ENCODE results near the gene DOK6. TPM values are rescaled to one million over a fixed set of nuclear protein-coding genes. Genes with fewer than 3 reads are reported as not detected.

The DOK6 gene
- total RNA-seq, 1 donor from 2014 or later, result 9.6 TPM

DNA sequence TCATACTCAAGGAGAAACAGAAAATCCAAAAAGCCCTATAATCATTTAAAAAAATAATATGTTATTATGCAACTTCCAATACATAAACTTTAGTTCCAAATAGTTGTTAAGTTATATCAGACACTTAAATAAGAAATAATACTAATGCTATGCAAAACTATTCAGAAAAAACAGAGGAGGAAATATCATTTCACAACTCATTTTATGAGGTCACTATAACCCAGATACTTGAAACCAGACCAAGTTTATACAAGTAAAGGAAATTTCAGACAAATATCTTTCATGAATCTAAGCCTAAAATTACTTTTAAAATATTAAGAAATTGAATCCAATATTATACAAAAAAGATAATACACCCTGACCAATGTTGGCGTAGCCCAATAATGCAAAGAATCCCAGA lies 286.2 kb downstream of the DOK6 start:
- no peak for DNase-seq (ENCODE audit: low spot score)

DNA sequence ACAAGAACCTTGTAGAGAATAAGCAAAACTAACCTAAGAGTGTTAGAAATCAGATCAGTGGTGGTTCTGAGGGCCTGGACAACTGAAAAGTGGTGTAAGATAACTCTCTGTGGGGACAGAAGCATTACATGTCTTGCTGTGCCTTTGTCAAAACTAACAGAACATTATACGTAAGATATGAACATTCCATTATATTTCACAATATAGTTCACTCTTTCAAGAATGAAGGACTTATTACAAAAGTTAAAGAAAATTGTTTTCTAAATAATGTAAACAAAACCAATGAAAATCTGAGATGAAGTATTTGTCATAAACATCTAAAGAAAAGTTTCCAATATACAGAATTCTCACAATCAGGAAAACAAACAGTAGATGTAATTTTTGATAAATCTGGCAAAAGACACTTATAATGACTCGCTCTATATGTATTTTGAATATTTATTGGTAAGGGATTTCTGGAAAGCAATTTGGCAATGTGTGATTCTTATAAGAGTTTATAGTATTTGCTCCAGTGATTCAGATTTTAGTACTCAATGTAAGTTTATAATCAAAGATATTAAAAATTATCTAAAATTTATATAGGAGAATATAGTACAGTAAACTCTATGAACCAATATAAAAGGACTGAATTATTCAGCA lies 288.6 kb downstream of the DOK6 start:
- DNase-seq (ENCODE audit: low spot score), result no peak

DNA sequence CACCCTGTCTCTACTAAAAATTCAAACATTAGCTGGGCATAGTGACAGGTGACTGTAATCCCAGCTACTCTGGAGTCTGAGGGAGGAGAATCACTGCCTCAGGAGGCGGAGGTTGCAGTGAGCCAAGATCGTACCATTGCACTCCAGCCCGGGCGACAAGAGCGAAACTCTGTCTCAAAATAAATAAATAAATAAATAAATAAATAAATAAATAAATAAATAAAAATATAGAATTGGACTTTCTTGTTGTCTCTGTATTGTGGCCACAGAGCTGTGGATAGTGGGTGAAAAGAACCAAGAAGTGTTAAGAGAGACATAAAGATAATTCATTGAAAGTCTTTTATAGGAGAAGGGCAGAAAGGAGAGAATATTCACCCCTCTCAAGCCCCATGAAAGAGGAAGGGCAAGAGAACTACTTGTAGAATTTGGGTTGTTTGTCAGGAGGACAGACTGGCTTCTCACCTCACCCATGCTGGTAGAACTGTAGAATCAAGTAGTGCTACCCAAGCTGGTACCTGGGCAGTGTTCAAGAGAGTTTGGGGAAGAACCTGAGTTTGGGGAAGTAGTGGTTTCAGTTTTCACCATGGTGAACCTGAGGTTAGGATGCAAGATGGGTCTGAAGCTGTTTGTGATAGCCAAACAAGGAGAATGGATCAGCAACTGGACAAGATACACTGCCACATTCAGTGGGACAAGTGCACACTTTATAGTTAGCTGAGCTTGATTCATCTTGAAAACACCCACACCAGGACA lies 290.5 kb downstream of the DOK6 start:
- no peak for DNase-seq (ENCODE audit: low spot score)

DNA sequence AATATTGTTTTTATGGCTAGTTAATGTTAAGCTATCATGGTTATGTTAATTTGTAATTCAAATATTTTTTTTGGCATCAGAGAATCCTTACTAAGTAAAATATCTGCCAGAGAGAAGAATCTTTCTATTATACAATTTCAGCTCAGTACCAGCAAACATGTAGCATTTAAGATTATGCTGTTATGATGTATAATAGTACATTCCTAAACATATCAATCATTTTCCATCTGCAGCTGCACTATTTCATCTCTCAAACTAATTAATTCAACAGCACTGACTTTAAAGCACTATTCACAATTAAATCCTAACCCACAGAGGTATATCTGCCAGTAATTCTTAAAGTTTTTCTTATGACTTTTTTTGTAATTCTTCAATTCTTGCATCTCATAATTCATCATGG lies 296.4 kb downstream of the DOK6 start:
- no peak for DNase-seq (ENCODE audit: low spot score)

- DNase-seq (ENCODE audit: low spot score), result no peak
These were observed 297.0 kb downstream of the DOK6 start for GRCh38 chr18:69697689-69698088.

DNA sequence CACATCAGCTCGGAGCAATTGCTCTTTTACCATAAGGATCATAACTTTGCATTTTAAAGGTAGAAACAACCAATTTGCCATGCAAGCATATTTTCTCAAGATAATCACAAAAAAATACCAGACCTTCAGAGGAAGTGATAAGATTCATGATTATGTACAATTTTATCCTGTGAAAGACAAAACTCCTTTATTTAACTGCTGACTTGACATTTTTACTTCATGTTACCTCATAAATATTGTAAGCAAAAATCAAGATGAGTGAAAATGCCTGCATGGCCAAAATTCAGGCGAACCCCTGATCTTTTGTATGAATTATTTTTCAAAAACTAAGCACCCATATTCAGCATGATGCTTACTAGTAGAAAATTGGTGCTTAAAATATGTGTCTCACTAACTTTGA lies 300.6 kb downstream of the DOK6 start:
- no peak for DNase-seq (ENCODE audit: low spot score)

GRCh38 chr18:69703461-69703860 lies 302.8 kb downstream of the DOK6 start:
- no peak for DNase-seq (ENCODE audit: low spot score)

- no peak for DNase-seq (ENCODE audit: low spot score)
These were observed 305.3 kb downstream of the DOK6 start for GRCh38 chr18:69705987-69706386.

- no peak for DNase-seq (ENCODE audit: low spot score)
These were observed 308.2 kb downstream of the DOK6 start for GRCh38 chr18:69708844-69709243.

DNA sequence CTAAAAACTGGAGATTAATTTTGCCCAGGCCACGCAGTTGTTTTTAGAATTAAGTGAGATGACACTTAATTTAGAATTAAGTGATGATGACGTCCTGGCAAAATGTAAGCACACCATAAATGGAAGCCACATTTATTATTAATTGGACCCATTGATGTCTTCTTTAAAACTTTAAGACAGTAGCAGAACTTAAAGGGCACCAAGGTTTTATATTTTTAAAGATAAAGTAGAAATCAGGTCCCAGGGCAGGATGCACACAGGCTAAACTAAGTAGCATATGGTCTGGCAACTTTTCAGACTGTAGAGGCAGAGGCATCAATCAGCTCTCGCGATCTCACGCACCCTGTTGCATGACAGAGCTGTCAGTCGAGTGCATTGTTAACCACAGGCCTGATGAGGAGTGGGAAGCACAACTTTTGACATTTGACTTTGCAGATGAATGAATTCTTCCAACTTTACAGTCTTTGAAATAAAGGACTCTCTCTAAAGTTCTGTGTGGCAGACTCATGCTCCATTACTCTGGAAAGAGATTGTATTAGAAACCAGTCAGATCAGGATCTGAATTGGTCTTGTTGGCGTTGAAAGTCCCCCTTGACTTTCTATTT lies 314.6 kb downstream of the DOK6 start:
- no peak for DNase-seq (ENCODE audit: low spot score)

- no peak for DNase-seq (ENCODE audit: low spot score)
These were observed 316.9 kb downstream of the DOK6 start for GRCh38 chr18:69717586-69717985.

- no peak for DNase-seq (ENCODE audit: low spot score)
These were observed 318.3 kb downstream of the DOK6 start for GRCh38 chr18:69718912-69719547.

GRCh38 chr18:69720422-69720821 lies 319.7 kb downstream of the DOK6 start:
- no peak for DNase-seq (ENCODE audit: low spot score)

- no peak for DNase-seq (ENCODE audit: low spot score)
These were observed 322.7 kb downstream of the DOK6 start for GRCh38 chr18:69723434-69723833.

- no peak for DNase-seq (ENCODE audit: low spot score)
These were observed 324.3 kb downstream of the DOK6 start for GRCh38 chr18:69725009-69725408.

- DNase-seq (ENCODE audit: low spot score), result no peak
These were observed 325.3 kb downstream of the DOK6 start for GRCh38 chr18:69725855-69726508.

GRCh38 chr18:69727912-69728572 lies 327.4 kb downstream of the DOK6 start:
- DNase-seq (ENCODE audit: low spot score), result no peak

- DNase-seq (ENCODE audit: low spot score), result no peak
These were observed 330.0 kb downstream of the DOK6 start for GRCh38 chr18:69730664-69731063.

DNA sequence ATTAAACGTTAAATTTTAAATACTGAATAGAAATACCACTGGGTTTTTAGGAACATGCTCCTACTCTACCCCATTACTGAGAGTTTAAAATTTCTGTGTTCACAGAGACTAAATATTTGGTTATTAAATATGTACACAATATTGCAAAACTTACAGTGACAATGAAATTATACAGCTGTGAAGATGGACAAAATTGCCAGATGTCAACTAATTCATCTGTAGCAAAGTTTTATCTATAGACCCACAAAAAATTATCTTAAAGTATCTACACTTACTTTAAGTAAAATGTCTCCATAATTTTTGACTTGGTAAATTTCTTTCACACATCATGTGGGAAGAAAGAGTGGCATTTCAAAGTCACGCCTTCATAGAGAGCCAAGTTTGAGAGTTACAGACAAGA lies 333.8 kb downstream of the DOK6 start:
- no peak for DNase-seq (ENCODE audit: low spot score)

DNA sequence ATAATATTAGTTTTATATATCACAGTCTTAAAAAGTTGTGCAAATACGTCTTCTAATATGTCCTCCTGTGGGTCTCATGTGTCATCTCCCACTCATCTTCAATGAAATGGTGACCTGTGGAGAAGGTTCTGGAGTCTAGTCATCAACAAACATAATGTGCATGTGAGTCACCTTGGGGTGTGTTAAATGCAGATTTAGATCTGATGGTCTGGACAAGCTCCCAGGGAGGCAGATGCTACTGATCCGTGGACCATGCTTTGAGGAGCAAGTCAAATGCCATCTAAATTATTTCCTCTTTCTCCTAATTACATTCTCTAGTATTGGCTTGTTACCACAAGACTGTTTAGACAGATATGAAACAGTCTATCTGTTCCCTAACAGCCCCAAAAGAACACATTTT lies 336.0 kb downstream of the DOK6 start:
- DNase-seq (ENCODE audit: low spot score), result no peak

DNA sequence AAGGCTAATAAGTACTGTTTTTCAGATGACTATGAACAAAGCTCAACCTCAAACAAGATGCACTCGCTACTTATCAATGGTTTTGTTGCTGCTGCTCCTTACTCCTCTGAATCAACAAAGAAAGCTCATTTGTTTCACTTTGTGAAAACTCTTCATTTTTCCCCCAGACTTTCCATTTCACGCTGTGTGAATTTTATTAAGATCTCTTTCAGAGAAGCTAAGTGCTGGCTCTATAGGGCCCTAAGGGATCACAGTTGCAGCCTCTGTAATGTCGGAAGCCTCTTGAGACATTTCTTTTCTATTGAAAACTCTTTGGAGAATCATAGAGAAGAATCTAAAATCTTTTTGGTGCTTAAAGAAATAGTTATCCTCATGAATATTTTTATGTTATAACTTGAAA lies 337.2 kb downstream of the DOK6 start:
- DNase-seq (ENCODE audit: low spot score), result no peak

DNA sequence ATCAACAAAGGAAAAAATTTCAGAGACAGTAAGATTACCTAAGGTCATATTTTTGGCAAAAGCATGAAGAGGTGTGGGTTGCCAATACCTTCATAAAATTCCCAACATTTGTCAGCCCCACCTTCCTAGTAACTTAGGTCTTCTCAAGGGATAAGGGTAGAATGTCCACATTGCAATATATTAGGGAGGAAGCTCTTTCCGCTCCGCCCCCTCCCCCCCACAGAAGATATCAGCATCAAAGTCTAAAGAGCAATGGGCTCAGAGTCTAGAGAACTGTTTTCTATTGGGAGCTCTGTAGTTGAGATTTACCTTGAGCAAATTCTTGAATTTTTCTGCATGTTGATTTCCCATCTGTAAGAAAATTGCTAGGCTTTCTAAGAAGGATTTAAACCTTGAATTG lies 346.7 kb downstream of the DOK6 start:
- no peak for DNase-seq (ENCODE audit: low spot score)
